ENCODE results near the gene SDK2.
"Not testable (repeated sequence)": the region's sequence is repeated elsewhere in the genome, so short reads cannot be mapped to it uniquely, and the experiment has no call there.

Gene SDK2

GRCh38 chr17:73482251-73482716, 162.0 kb downstream of the SDK2 start:
- DNase-seq (ENCODE audit: low spot score) = no peak

GRCh38 chr17:73481676-73482075, 162.6 kb downstream of the SDK2 start:
- DNase-seq (ENCODE audit: low spot score) = no peak

GRCh38 chr17:73480740-73481139, 163.5 kb downstream of the SDK2 start:
- no peak for DNase-seq (ENCODE audit: low spot score)

- DNase-seq (ENCODE audit: low spot score) = no peak
Measured at GRCh38 chr17:73478768-73479424, 165.3 kb downstream of the SDK2 start.

- no peak for DNase-seq (ENCODE audit: low spot score)
Measured at GRCh38 chr17:73478334-73478733, 165.9 kb downstream of the SDK2 start.

- no peak for DNase-seq (ENCODE audit: low spot score)
Measured at GRCh38 chr17:73476890-73477350, 167.3 kb downstream of the SDK2 start.

GRCh38 chr17:73474370-73474988, 169.8 kb downstream of the SDK2 start:
- DNase-seq (ENCODE audit: low spot score) = peak; percentile 98

GRCh38 chr17:73472715-73473114, 171.5 kb downstream of the SDK2 start:
- DNase-seq (ENCODE audit: low spot score) = not testable (repeated sequence)

- DNase-seq (ENCODE audit: low spot score) = no peak
Measured at GRCh38 chr17:73471924-73472323, 172.3 kb downstream of the SDK2 start.

- DNase-seq (ENCODE audit: low spot score) = no peak
Measured at GRCh38 chr17:73470316-73470826, 173.9 kb downstream of the SDK2 start.

GRCh38 chr17:73469311-73469710, 174.9 kb downstream of the SDK2 start:
- no peak for DNase-seq (ENCODE audit: low spot score)

GRCh38 chr17:73468221-73468620, 176.0 kb downstream of the SDK2 start:
- no peak for DNase-seq (ENCODE audit: low spot score)

- no peak for DNase-seq (ENCODE audit: low spot score)
Measured at GRCh38 chr17:73467651-73468050, 176.6 kb downstream of the SDK2 start.

GRCh38 chr17:73466704-73467433, 177.4 kb downstream of the SDK2 start:
- no peak for DNase-seq (ENCODE audit: low spot score)

GRCh38 chr17:73465953-73466230, 178.4 kb downstream of the SDK2 start:
- DNase-seq (ENCODE audit: low spot score) = no peak

GRCh38 chr17:73465130-73465952, 178.9 kb downstream of the SDK2 start:
- no peak for DNase-seq (ENCODE audit: low spot score)

GRCh38 chr17:73464447-73464846, 179.8 kb downstream of the SDK2 start:
- DNase-seq (ENCODE audit: low spot score) = no peak

- no peak for DNase-seq (ENCODE audit: low spot score)
Measured at GRCh38 chr17:73463821-73464220, 180.4 kb downstream of the SDK2 start.

GRCh38 chr17:73462823-73463222, 181.4 kb downstream of the SDK2 start:
- no peak for DNase-seq (ENCODE audit: low spot score)

- no peak for DNase-seq (ENCODE audit: low spot score)
Measured at GRCh38 chr17:73459980-73460379, 184.3 kb downstream of the SDK2 start.

GRCh38 chr17:73455767-73456166, 188.5 kb downstream of the SDK2 start:
- no peak for DNase-seq (ENCODE audit: low spot score)

- DNase-seq (ENCODE audit: low spot score) = no peak
Measured at GRCh38 chr17:73455050-73455687, 189.1 kb downstream of the SDK2 start.
